Measurements from ENCODE around the gene KSR2.

Gene KSR2

GRCh38 chr12:117516034-117516433, 452.8 kb downstream of the KSR2 start:
- DNase-seq, result no peak

GRCh38 chr12:117514016-117514415, 454.8 kb downstream of the KSR2 start:
- DNase-seq, result no peak

- DNase-seq, result no peak
Observed at GRCh38 chr12:117513353-117513752, 455.4 kb downstream of the KSR2 start.

- no peak for DNase-seq
Observed at GRCh38 chr12:117508468-117508867, 460.3 kb downstream of the KSR2 start.

GRCh38 chr12:117507548-117507947, 461.2 kb downstream of the KSR2 start:
- no peak for DNase-seq

- DNase-seq, result no peak
Observed at GRCh38 chr12:117506333-117506732, 462.5 kb downstream of the KSR2 start.

GRCh38 chr12:117502633-117503032, 466.2 kb downstream of the KSR2 start:
- DNase-seq, result no peak

- DNase-seq, result no peak
Observed at GRCh38 chr12:117502233-117502632, 466.6 kb downstream of the KSR2 start.

- DNase-seq, result peak; percentile 62
Observed at GRCh38 chr12:117501076-117501869, 467.5 kb downstream of the KSR2 start.

- DNase-seq, result no peak
Observed at GRCh38 chr12:117499759-117500485, 468.9 kb downstream of the KSR2 start.

GRCh38 chr12:117498880-117499279, 469.9 kb downstream of the KSR2 start:
- DNase-seq, result no peak

- no peak for DNase-seq
Observed at GRCh38 chr12:117498256-117498655, 470.5 kb downstream of the KSR2 start.

GRCh38 chr12:117497407-117497806, 471.4 kb downstream of the KSR2 start:
- DNase-seq, result no peak

- peak; percentile 24 for DNase-seq
Observed at GRCh38 chr12:117494833-117495655, 473.7 kb downstream of the KSR2 start.

- no peak for DNase-seq
Observed at GRCh38 chr12:117491711-117492110, 477.1 kb downstream of the KSR2 start.

GRCh38 chr12:117490130-117490529, 478.7 kb downstream of the KSR2 start:
- no peak for DNase-seq

GRCh38 chr12:117489671-117490070, 479.1 kb downstream of the KSR2 start:
- no peak for DNase-seq

- no peak for DNase-seq
Observed at GRCh38 chr12:117486840-117487659, 481.7 kb downstream of the KSR2 start.

GRCh38 chr12:117485984-117486839, 482.6 kb downstream of the KSR2 start:
- DNase-seq, result no peak

- DNase-seq, result peak; percentile 54
Observed at GRCh38 chr12:117484901-117485300, 483.9 kb downstream of the KSR2 start.

GRCh38 chr12:117483501-117483900, 485.3 kb downstream of the KSR2 start:
- DNase-seq, result no peak

All from eye (tissue), 1 donor.